HepG2 (cell line): ENCODE measurements around the gene MCOLN1. TPM values are rescaled to one million over a fixed set of nuclear protein-coding genes. Genes with fewer than 3 reads are reported as not detected.

Source experiments
- BRD4 ChIP-seq: sonication (generic); formaldehyde crosslinking; IDR thresholded peaks from 2 replicates; pipeline ENCODE4 v1.4.0; 2020; ENCODE audit warnings: missing genetic modification reagents
- ETV6 ChIP-seq: sonication (generic); formaldehyde crosslinking; conservative IDR thresholded peaks from 2 replicates; pipeline ENCODE4 v1.4.0; 2020; ENCODE audit warnings: missing genetic modification reagents
- IRX3 ChIP-seq: sonication (generic); formaldehyde crosslinking; IDR thresholded peaks from 2 replicates; pipeline ENCODE4 v1.8.1; 2023; ENCODE audit warnings: mild to moderate bottlenecking, low read depth, missing genetic modification reagents, borderline replicate concordance
- LBX2 ChIP-seq: sonication (generic); formaldehyde crosslinking; IDR thresholded peaks from 2 replicates; pipeline ENCODE4 v1.5.0; 2020; ENCODE audit warnings: missing genetic modification reagents, mild to moderate bottlenecking, borderline replicate concordance
- MTF2 ChIP-seq: sonication (generic); formaldehyde crosslinking; IDR thresholded peaks from 2 replicates; pipeline ENCODE4 v1.5.0; 2020; ENCODE audit warnings: missing genetic modification reagents, borderline replicate concordance
- MYNN ChIP-seq: sonication (generic); formaldehyde crosslinking; IDR thresholded peaks from 2 replicates; pipeline ENCODE4 v1.4.0; 2020; ENCODE audit warnings: mild to moderate bottlenecking, low read depth, missing genetic modification reagents
- NCOR1 ChIP-seq: fragments of 200-600 bp; sonication (generic); IDR thresholded peaks from 2 replicates; pipeline ENCODE4 v1.7.0; 2017; ENCODE audit warnings: antibody characterized with exemption, low read length, borderline replicate concordance
- POLR2AphosphoS2 ChIP-seq: IDR thresholded peaks from 2 replicates; pipeline ENCODE4 v1.6.1; 2011; ENCODE audit warnings: low read depth, low read length, improper control_type of control experiment
- RAD21 ChIP-seq: fragments of 450-650 bp; formaldehyde crosslinking; IDR thresholded peaks from 2 replicates; pipeline ENCODE4 v1.5.0; 2020; ENCODE audit warnings: mild to moderate bottlenecking
- RARA ChIP-seq: IDR thresholded peaks from 2 replicates; pipeline ENCODE4 v1.6.1; 2016; ENCODE audit warnings: missing genetic modification reagents, missing compliant biosample characterization
- ZBTB8A ChIP-seq: sonication (generic); formaldehyde crosslinking; IDR thresholded peaks from 2 replicates; pipeline ENCODE4 v1.4.0; 2020; ENCODE audit warnings: mild to moderate bottlenecking, low read depth, missing genetic modification reagents, borderline replicate concordance
- ZFAT ChIP-seq: sonication (generic); formaldehyde crosslinking; conservative IDR thresholded peaks from 2 replicates; pipeline ENCODE4 v1.8.1; 2023; ENCODE audit warnings: missing genetic modification reagents, inconsistent platforms
- ZFP1 ChIP-seq: IDR thresholded peaks from 2 replicates; pipeline ENCODE4 v1.6.1; 2016
- ZFP36L2 ChIP-seq: sonication (generic); formaldehyde crosslinking; IDR thresholded peaks from 2 replicates; pipeline ENCODE4 v1.4.0; 2020; ENCODE audit warnings: missing genetic modification reagents
- ZFP62 ChIP-seq: sonication (generic); formaldehyde crosslinking; IDR thresholded peaks from 2 replicates; pipeline ENCODE4 v1.4.0; 2020; ENCODE audit warnings: missing genetic modification reagents
- ZNF160 ChIP-seq: sonication (generic); formaldehyde crosslinking; IDR thresholded peaks from 2 replicates; pipeline ENCODE4 v1.8.0; 2022; ENCODE audit warnings: mild to moderate bottlenecking, inconsistent platforms, missing genetic modification reagents
- ZNF543 ChIP-seq: sonication (generic); formaldehyde crosslinking; IDR thresholded peaks from 2 replicates; pipeline ENCODE4 v1.4.0; 2020; ENCODE audit warnings: mild to moderate bottlenecking, missing genetic modification reagents
- ZNF670 ChIP-seq: sonication (generic); formaldehyde crosslinking; IDR thresholded peaks from 2 replicates; pipeline ENCODE4 v1.8.0; 2022; ENCODE audit warnings: mild to moderate bottlenecking, missing genetic modification reagents, borderline replicate concordance
- polyA plus RNA-seq, 8 experiments: library from polyadenylated mRNA; depleted of rRNA in 3 of 8; stranded (reverse) in 7 of 8; unstranded in 1 of 8; fragments of >200 nt; fragmentation: Illumina TruSeq in 4 of 8; extraction: Trizol in 4 of 8; gene quantifications; 2 replicates each; pipeline versions ENCODE4 v1.2.1 to v1.2.3, GENCODE V29; 2011 to 2016; ENCODE audit warnings: low read depth in 4 of 8, missing spikeins in 1 of 8, mixed read lengths in 1 of 8; ENCODE audit not compliant: insufficient read depth in 1 of 8
- total RNA-seq, 5 experiments: library from RNA; depleted of rRNA; stranded (reverse); fragments of >200 nt; fragmentation: Illumina TruSeq; extraction: Trizol; gene quantifications; 2 replicates each; pipeline ENCODE4 v1.2.3, GENCODE V29; 2016; ENCODE audit warnings: low read depth in 1 of 5
- TF ChIP-seq, protein P1 (sequence below): sonication (generic); formaldehyde crosslinking; IDR thresholded peaks from 2 replicates; pipeline ENCODE4 v1.4.0; 2020; ENCODE audit warnings: missing genetic modification reagents, mild to moderate bottlenecking, borderline replicate concordance
- TF ChIP-seq, protein P2 (sequence below), 2 experiments: sonication (generic) in 1 of 2; formaldehyde crosslinking in 1 of 2; IDR thresholded peaks; 2 replicates each; pipeline versions ENCODE4 v1.6.1 to v1.9.0; 2014 to 2022; ENCODE audit warnings: antibody characterized with exemption in 1 of 2, borderline replicate concordance in 1 of 2, inconsistent platforms in 1 of 2, low read depth in 1 of 2, missing genetic modification reagents in 1 of 2

Gene MCOLN1
- total and polyA plus RNA-seq, 2 of the 13 experiments (the other 11 are each of a cell fraction or from before 2014, with no cell fraction given), result 3.4 to 15.7 TPM

- TF ChIP-seq, protein P1, sequence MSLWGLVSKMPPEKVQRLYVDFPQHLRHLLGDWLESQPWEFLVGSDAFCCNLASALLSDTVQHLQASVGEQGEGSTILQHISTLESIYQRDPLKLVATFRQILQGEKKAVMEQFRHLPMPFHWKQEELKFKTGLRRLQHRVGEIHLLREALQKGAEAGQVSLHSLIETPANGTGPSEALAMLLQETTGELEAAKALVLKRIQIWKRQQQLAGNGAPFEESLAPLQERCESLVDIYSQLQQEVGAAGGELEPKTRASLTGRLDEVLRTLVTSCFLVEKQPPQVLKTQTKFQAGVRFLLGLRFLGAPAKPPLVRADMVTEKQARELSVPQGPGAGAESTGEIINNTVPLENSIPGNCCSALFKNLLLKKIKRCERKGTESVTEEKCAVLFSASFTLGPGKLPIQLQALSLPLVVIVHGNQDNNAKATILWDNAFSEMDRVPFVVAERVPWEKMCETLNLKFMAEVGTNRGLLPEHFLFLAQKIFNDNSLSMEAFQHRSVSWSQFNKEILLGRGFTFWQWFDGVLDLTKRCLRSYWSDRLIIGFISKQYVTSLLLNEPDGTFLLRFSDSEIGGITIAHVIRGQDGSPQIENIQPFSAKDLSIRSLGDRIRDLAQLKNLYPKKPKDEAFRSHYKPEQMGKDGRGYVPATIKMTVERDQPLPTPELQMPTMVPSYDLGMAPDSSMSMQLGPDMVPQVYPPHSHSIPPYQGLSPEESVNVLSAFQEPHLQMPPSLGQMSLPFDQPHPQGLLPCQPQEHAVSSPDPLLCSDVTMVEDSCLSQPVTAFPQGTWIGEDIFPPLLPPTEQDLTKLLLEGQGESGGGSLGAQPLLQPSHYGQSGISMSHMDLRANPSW (CRISPR knock-in tag), result no peak
- TF ChIP-seq ZBTB8A (CRISPR knock-in tag), result no peak
- TF ChIP-seq, protein P2, sequence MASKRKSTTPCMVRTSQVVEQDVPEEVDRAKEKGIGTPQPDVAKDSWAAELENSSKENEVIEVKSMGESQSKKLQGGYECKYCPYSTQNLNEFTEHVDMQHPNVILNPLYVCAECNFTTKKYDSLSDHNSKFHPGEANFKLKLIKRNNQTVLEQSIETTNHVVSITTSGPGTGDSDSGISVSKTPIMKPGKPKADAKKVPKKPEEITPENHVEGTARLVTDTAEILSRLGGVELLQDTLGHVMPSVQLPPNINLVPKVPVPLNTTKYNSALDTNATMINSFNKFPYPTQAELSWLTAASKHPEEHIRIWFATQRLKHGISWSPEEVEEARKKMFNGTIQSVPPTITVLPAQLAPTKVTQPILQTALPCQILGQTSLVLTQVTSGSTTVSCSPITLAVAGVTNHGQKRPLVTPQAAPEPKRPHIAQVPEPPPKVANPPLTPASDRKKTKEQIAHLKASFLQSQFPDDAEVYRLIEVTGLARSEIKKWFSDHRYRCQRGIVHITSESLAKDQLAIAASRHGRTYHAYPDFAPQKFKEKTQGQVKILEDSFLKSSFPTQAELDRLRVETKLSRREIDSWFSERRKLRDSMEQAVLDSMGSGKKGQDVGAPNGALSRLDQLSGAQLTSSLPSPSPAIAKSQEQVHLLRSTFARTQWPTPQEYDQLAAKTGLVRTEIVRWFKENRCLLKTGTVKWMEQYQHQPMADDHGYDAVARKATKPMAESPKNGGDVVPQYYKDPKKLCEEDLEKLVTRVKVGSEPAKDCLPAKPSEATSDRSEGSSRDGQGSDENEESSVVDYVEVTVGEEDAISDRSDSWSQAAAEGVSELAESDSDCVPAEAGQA (IDR thresholded peaks at IDR 0.05; ENCODE audit: low read depth), result no peak
- TF ChIP-seq, protein P2 (CRISPR knock-in tag; IDR thresholded peaks at IDR 0.05; ENCODE audit: borderline replicate concordance), result no peak; the same call in 1 of the 2 replicates
- TF ChIP-seq ZFP36L2 (CRISPR knock-in tag), result no peak
- 0 out of 2 replicates have a peak, but pooled peaks have one; percentile 27 for TF ChIP-seq BRD4 (CRISPR knock-in tag)
- peak; percentile 90 for TF ChIP-seq IRX3
- TF ChIP-seq MTF2, result no peak
- TF ChIP-seq ZNF543 (CRISPR knock-in tag), result no peak
- TF ChIP-seq RARA (CRISPR knock-in tag), result no peak
- TF ChIP-seq ZFP62 (CRISPR knock-in tag), result no peak
- no peak for TF ChIP-seq RAD21 (CRISPR knock-in tag)
- no peak for TF ChIP-seq ZFP1 (CRISPR knock-in tag)
- no peak for TF ChIP-seq ETV6 (CRISPR knock-in tag)
- TF ChIP-seq MYNN (CRISPR knock-in tag), result no peak
- peak; percentile 25; the same call in 1 of the 2 replicates for TF ChIP-seq LBX2 (CRISPR knock-in tag)
- no peak for TF ChIP-seq ZFAT (CRISPR knock-in tag)
- TF ChIP-seq POLR2AphosphoS2, result no peak
- no peak for TF ChIP-seq ZNF160 (CRISPR knock-in tag)
- no peak; the same call in 1 of the 2 replicates for TF ChIP-seq ZNF670 (CRISPR knock-in tag)
- no peak for TF ChIP-seq NCOR1
Measured at GRCh38 chr19:7500811-7501450, 21.5 kb upstream of the MCOLN1 start (continued).
